ENCODE measurements around the gene SOX18. TPM values are rescaled to one million over a fixed set of nuclear protein-coding genes. Genes with fewer than 3 reads are reported as not detected.

SOX18 gene
- total and polyA plus RNA-seq, 2 of the 13 experiments (the other 11 are each of a cell fraction or from before 2014, with no cell fraction given): 1.6 to 1.9 TPM

- TF ChIP-seq HMGXB3 (CRISPR knock-in tag; IDR thresholded peaks at IDR 0.05; ENCODE audit: borderline replicate concordance) (0 out of 2 replicates have a peak, but pooled peaks have one; percentile 44), DMAP1 (CRISPR knock-in tag; IDR thresholded peaks at IDR 0.05) (0 out of 2 replicates have a peak, but pooled peaks have one; percentile 16), YEATS2 (CRISPR knock-in tag; IDR thresholded peaks at IDR 0.05; ENCODE audit: borderline replicate concordance) (peak; percentile 46; the same call in 1 of the 2 replicates), MED1 (CRISPR knock-in tag; IDR thresholded peaks at IDR 0.05) (peak; percentile 40; the same call in 1 of the 2 replicates), GABPA (IDR thresholded peaks at IDR 0.05; ENCODE audit: low read depth, low read length) (no peak), GABPA (CRISPR knock-in tag; IDR thresholded peaks at IDR 0.05; ENCODE audit: low read depth) (no peak), ZNF331 (CRISPR knock-in tag; IDR thresholded peaks at IDR 0.05) (0 out of 2 replicates have a peak, but pooled peaks have one; percentile 48), ZHX1 (CRISPR knock-in tag; IDR thresholded peaks at IDR 0.05; ENCODE audit: low read depth) (no peak), FLYWCH1 (CRISPR knock-in tag; IDR thresholded peaks at IDR 0.05) (no peak), NFKBIZ (CRISPR knock-in tag; IDR thresholded peaks at IDR 0.05) (0 out of 2 replicates have a peak, but pooled peaks have one; percentile 31), FOSL2 (CRISPR knock-in tag; IDR thresholded peaks at IDR 0.05) (peak; percentile 29; the same call in 1 of the 2 replicates), ZNF282 (IDR thresholded peaks at IDR 0.05; ENCODE audit: partially characterized antibody) (no peak), ATRX (CRISPR knock-in tag; IDR thresholded peaks at IDR 0.05; ENCODE audit: borderline replicate concordance) (no peak), ZNF441 (CRISPR knock-in tag; IDR thresholded peaks at IDR 0.05; ENCODE audit: borderline replicate concordance) (peak; percentile 87; the same call in 1 of the 2 replicates), NR2F1 (CRISPR knock-in tag; IDR thresholded peaks at IDR 0.05) (peak; percentile 71 to 90), ZFP1 (CRISPR knock-in tag; IDR thresholded peaks at IDR 0.05) (no peak), MLX (CRISPR knock-in tag; IDR thresholded peaks at IDR 0.05) (peak; percentile 60; the same call in 1 of the 2 replicates), U2AF1 (optimal IDR thresholded peaks at IDR 0.05; ENCODE audit: low read depth, low read length) (peak; percentile 15), KDM5A (IDR thresholded peaks at IDR 0.05; ENCODE audit: borderline replicate concordance, low read length) (no peak), PAX8 (CRISPR knock-in tag; IDR thresholded peaks at IDR 0.05; ENCODE audit: borderline replicate concordance) (no peak), TEAD3 (CRISPR knock-in tag; optimal IDR thresholded peaks at IDR 0.05; ENCODE audit: borderline replicate concordance) (peak; percentile 30)
Observed at GRCh38 chr20:64082126-64082731, 32.8 kb upstream of the SOX18 start (continued).

Measured in HepG2 (cell line).